Thoracic aorta (tissue), 2 donors: ENCODE data around the gene GALNT9. TPM values are rescaled to one million over a fixed set of nuclear protein-coding genes. Genes with fewer than 3 reads are reported as not detected.

Source experiments
- ATAC-seq: fragments of 150-250 bp; one replicate; pipeline ENCODE4 v1.8.0; 2017; ENCODE audit warnings: low read depth; ENCODE audit not compliant: insufficient number of reproducible peaks, low FRiP score
- DNase-seq: peaks from one replicate; pipeline ENCODE4 v3.0.0-alpha.2; 2020; ENCODE audit warnings: low spot score
- H3K27ac ChIP-seq, 2 donors: fragments of 200-600 bp; sonication (generic); 1 replicate in 1 of 2; 2 replicates in 1 of 2; pipeline ENCODE4 v1.5.1; 2016; ENCODE audit warnings: mild to moderate bottlenecking in 2 of 2, moderate library complexity in 2 of 2
- H3K27me3 ChIP-seq: fragments of 200-600 bp; sonication (generic); replicated peaks from 2 replicates; pipeline ENCODE4 v1.6.0; 2016; ENCODE audit warnings: mild to moderate bottlenecking; ENCODE audit not compliant: insufficient read depth
- H3K36me3 ChIP-seq: fragments of 200-600 bp; sonication (generic); one replicate; pipeline ENCODE4 v1.5.1; 2016
- H3K4me1 ChIP-seq, 2 donors: fragments of 200-600 bp; sonication (generic); 1 replicate in 1 of 2; 2 replicates in 1 of 2; pipeline versions ENCODE4 v1.5.1 to v1.6.0; 2016; ENCODE audit warnings: low read depth in 2 of 2, mild to moderate bottlenecking in 1 of 2; ENCODE audit not compliant: control insufficient read depth in 1 of 2
- H3K4me3 ChIP-seq: fragments of 200-600 bp; sonication (generic); 2 replicates; pipeline ENCODE4 v1.5.1; 2016; ENCODE audit warnings: mild to moderate bottlenecking
- H3K9me3 ChIP-seq: fragments of 200-600 bp; sonication (generic); 2 replicates; pipeline ENCODE4 v1.5.1; 2016
- CTCF ChIP-seq: fragments of 200-600 bp; sonication (generic); IDR thresholded peaks from one replicate; pipeline ENCODE4 v1.5.1; 2019; ENCODE audit warnings: antibody characterized with exemption
- total RNA-seq, 2 donors: library from RNA; depleted of rRNA; stranded (reverse); fragments of >200 nt; gene quantifications; one replicate each; pipeline versions ENCODE4 v1.1.0 to v1.2.3, GENCODE V29; 2016

Gene GALNT9
- total RNA-seq, 2 donors from 2014 or later = 1.7 TPM; not detected in 1

DNA sequence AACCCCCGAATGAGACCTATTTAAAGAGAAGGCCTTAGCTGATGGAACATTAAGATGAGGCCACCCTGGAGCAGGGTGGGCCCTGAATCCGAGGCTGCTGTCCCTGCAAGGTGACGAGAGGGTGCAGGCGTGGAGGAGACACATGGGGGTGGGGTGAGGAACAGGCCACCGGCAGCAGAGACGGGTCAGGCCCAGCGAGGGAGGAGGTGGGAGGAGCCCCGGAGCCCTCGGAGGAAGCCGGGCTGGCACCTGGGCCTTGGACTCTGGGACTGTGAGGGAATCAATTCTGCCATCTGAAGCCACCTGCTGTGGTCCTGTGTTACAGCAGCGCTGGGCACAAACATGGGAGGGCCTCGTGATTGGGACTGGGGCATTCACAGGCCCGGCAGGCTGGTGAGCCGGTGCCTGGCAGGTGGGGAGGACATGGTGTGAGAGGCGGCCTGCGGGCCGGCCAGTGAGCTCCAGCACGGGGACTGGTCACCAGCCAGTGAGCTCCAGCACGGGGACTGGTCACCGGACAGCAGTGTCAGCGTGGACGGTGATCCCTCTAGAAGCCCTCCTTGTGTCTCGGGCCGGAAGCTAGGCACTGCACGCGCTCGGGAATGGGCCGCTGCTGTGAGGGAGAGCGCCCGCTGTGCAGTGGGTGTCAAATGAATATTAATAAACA lies 138.4 kb downstream of the GALNT9 start:
- Histone ChIP-seq H3K4me3 (no peak overlapping the region), H3K36me3 (no peaks in the 10 kb centered on the region), H3K4me1 (peaks cover 6 to 10% of the 10 kb centered on the region in 2 donors), H3K9me3 (peaks cover 3% of the 10 kb centered on the region), H3K27me3 (no peaks in the 10 kb centered on the region), H3K27ac (no peak overlapping the region)
- no peak for DNase-seq
- no peak for TF ChIP-seq CTCF
- ATAC-seq = no peak

DNA sequence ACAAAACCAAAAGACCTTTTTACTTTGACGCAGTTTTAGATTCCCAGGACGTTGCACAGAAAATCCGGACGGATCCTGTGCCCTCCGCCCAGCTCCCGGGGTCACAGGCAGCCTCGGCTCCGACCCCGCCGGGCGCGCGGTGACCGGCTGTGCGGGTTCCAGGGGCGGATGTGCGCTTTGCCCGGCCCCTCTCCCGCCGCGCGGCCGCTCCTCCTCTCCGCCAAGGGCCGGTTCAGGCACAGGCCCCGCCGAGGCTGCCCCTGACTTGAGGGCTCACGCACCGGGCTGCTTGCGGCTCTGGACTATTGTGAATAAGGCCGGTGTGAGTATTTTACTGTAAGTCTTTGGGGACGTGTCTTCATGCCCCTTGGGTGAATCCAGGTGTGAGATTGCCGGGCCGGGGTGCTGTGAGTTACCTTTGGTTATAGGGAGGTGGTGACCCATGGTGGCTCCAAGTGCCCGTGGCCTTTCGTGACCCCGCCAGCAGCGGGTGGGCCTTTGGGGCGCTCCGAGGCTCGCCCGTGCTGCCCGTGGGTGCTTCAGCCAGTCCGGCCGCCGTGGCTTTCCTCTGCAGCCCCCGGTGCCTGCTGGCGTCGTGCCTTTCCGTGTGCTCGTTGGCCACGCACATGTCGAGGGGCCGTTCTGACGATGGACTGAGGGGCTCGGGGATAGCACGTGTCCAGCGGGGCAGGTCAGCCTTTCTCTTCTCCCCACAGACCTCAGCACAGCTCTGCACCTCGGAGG lies 139.2 kb downstream of the GALNT9 start:
- Histone ChIP-seq H3K9me3 (peaks cover 3% of the 10 kb centered on the region), H3K27ac (peak overlapping the region in 1 of 2 donors; percentile 65), H3K36me3 (no peaks in the 10 kb centered on the region), H3K27me3 (no peaks in the 10 kb centered on the region), H3K4me3 (peak overlapping the region; percentile 91), H3K4me1 (peaks cover 6 to 10% of the 10 kb centered on the region in 2 donors)
- no peak for TF ChIP-seq CTCF
- ATAC-seq (peak; percentile 22), DNase-seq (no peak)

DNA sequence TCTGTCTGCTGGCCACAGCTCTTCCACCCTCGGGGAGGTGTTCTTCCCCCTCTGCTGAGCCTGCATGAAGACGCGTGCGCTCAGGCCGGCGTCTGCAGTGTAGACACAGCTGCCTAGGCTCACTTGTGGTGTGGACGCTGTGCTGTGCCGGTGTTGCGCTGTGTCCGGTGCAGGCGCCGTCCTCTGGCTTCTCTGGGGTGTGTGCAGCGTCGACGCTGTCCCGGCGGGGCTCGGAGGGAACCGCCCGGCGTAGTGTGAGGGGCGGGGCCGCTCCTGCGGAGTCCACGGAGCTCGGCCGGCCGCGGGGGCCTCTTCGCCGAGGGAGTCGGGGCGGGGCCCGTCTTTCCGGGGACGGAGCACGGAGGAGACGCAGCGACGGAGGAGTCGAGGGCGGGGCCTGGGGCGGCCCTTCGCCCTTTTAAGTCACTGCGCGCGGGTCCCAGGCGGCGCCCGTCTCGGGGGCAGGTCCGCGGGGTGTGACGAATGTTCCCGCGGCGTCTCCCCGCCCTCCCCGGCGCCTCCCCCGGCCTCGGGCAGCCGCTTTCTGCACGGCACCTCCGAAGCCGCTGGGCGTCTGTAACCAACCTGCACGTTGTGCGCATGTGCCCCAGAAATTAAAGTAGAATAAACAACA lies 139.9 kb downstream of the GALNT9 start:
- Histone ChIP-seq H3K27ac (peak overlapping the region in 1 of 2 donors; percentile 65), H3K4me1 (peaks cover 6 to 10% of the 10 kb centered on the region in 2 donors), H3K36me3 (no peaks in the 10 kb centered on the region), H3K27me3 (no peaks in the 10 kb centered on the region), H3K4me3 (peak overlapping the region; percentile 91), H3K9me3 (peaks cover 3% of the 10 kb centered on the region)
- ATAC-seq = peak; percentile 72
- TF ChIP-seq CTCF = peak; percentile 22
- DNase-seq = peak; percentile 47

DNA sequence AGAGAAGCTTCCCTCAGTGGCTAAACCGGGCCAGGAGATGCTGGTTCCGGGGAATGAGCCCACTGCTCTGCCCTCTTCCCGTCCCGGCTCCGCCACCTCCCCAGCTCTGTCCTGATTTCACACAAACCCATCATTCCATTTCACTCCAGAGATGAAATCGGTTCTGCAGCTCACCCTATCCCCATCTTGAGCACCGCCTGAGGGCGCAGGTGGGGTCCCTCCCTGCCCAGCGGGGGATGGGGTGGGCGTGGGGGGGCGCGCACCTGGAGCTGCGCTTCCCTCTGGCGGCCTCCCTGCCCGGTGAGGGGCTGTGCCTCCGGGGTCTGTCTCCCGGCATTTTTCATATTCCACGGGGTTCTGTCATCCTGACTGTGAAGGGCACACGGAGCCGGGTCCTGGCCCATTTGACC lies 140.5 kb downstream of the GALNT9 start:
- H3K27ac ChIP-seq = peak overlapping the region in 1 of 2 donors; percentile 65
- TF ChIP-seq CTCF = no peak
- H3K4me3 ChIP-seq = peak overlapping the region; percentile 91
- no peaks in the 10 kb centered on the region for H3K36me3 ChIP-seq
- DNase-seq (no peak), ATAC-seq (no peak)
- H3K4me1 ChIP-seq = peaks cover 6 to 10% of the 10 kb centered on the region in 2 donors
- no peaks in the 10 kb centered on the region for H3K27me3 ChIP-seq
- H3K9me3 ChIP-seq = peaks cover 1% of the 10 kb centered on the region

GRCh38 chr12:132188451-132188901 lies 140.9 kb downstream of the GALNT9 start:
- Histone ChIP-seq H3K9me3 (no peaks in the 10 kb centered on the region), H3K27ac (no peak overlapping the region)
- TF ChIP-seq CTCF = no peak

More at GRCh38 chr12:132188451-132188901, 140.9 kb downstream of the GALNT9 start:
- H3K36me3 ChIP-seq = no peaks in the 10 kb centered on the region
- H3K27me3 ChIP-seq = no peaks in the 10 kb centered on the region
- H3K4me3 ChIP-seq = peak overlapping the region; percentile 91
- ATAC-seq (no peak), DNase-seq (no peak)
- peaks cover 6 to 10% of the 10 kb centered on the region in 2 donors for H3K4me1 ChIP-seq
